ENCODE results near the gene TULP4.

The TULP4 gene

DNA sequence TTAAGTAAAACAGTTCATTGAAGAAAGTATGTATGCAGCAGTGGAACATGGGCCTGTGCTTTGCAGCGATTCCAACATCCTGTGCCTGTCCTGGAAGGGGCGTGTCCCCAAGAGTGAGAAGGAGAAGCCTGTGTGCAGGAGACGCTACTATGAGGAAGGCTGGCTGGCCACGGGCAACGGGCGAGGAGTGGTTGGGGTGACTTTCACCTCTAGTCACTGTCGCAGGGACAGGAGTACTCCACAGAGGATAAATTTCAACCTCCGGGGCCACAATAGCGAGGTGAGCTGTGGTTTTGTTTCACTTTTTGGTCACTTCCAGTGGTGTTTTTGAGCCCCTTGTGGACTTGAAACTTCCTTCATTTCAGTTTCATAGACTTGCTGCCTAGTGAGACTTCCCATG is 1.7 kb downstream of the TULP4 start:
- Histone ChIP-seq H2AK5ac (ENCODE audit: low read length, severe bottlenecking) (no peak overlapping the region), H2BK120ac (ENCODE audit: low read depth, low read length) (no peak overlapping the region), H3K4me3 (ENCODE audit: insufficient read depth in 1 of 2, low read depth in 1 of 2, low read length in 2 of 2) (no peak overlapping the region), H3K9me3 (ENCODE audit: control insufficient read depth, low read length) (peaks cover 4% of the 10 kb centered on the region), H3K79me1 (replicated peaks; ENCODE audit: low read length, poor library complexity, severe bottlenecking) (peaks cover 21% of the 10 kb centered on the region), H2BK5ac (ENCODE audit: low read depth, low read length, poor library complexity, severe bottlenecking) (no peak overlapping the region), H3K9ac (ENCODE audit: low read length) (no peak overlapping the region), H2BK12ac (ENCODE audit: low read length in 2 of 2) (no peak overlapping the region), H3K14ac (ENCODE audit: low read length in 2 of 2) (no peak overlapping the region), H3K27me3 (ENCODE audit: control insufficient read depth in 1 of 2, insufficient read depth in 1 of 2, low read length in 2 of 2) (no peaks in the 10 kb centered on the region), H2BK15ac (ENCODE audit: low read depth, poor library complexity, severe bottlenecking) (no peak overlapping the region), H3K36me3 (ENCODE audit: control insufficient read depth in 1 of 2, insufficient read depth in 2 of 2, low read depth in 1 of 2, low read length in 2 of 2) (peaks cover 12 to 41% of the 10 kb centered on the region in 2 experiments), H4K91ac (ENCODE audit: low read length) (no peak overlapping the region), H3K27ac (ENCODE audit: low read length, poor library complexity, severe bottlenecking) (no peak overlapping the region), H3K4me2 (ENCODE audit: low read length, poor library complexity, severe bottlenecking) (no peak overlapping the region), H3K18ac (ENCODE audit: low read depth in 1 of 2, low read length in 2 of 2) (no peak overlapping the region), H3K4ac (ENCODE audit: low read depth in 1 of 2, low read length in 2 of 2) (no peak overlapping the region), H3K23ac (ENCODE audit: low read length in 2 of 2) (no peak overlapping the region), H4K8ac (ENCODE audit: low read length) (no peak overlapping the region), H3K4me1 (ENCODE audit: control insufficient read depth, insufficient read depth, low read depth, low read length) (no peaks in the 10 kb centered on the region), H2AFZ (ENCODE audit: low read depth, low read length) (no peak overlapping the region)
- no peak for DNase-seq
- 86% methylated on average over 9 of the region's 9 CpGs for WGBS

DNA sequence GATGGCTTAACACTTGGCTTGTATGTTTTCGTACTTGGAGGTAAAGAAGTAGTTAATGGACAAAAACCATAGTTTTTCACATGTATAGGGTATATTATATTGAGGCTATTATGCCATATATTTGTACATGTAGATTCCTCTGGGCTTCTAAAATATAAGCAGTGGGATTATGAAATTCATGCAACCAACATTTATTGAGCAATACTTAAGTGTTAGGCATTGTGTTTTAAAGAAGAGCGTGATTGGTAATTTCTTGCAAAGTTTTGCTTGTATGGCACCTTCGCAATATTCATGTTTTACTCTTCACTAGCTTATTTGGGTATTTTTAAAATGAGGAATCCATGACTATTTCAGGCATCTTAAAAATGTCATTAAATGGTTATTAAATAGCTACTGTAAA is 2.5 kb downstream of the TULP4 start:
- Histone ChIP-seq H3K27me3 (ENCODE audit: control insufficient read depth in 1 of 2, insufficient read depth in 1 of 2, low read length in 2 of 2) (no peaks in the 10 kb centered on the region), H3K4me2 (ENCODE audit: low read length, poor library complexity, severe bottlenecking) (no peak overlapping the region), H3K79me1 (replicated peaks; ENCODE audit: low read length, poor library complexity, severe bottlenecking) (peaks cover 22% of the 10 kb centered on the region), H4K91ac (ENCODE audit: low read length) (no peak overlapping the region), H3K27ac (ENCODE audit: low read length, poor library complexity, severe bottlenecking) (no peak overlapping the region), H4K8ac (ENCODE audit: low read length) (no peak overlapping the region), H3K4ac (ENCODE audit: low read depth in 1 of 2, low read length in 2 of 2) (no peak overlapping the region), H2AFZ (ENCODE audit: low read depth, low read length) (no peak overlapping the region), H2BK15ac (ENCODE audit: low read depth, poor library complexity, severe bottlenecking) (no peak overlapping the region), H3K18ac (ENCODE audit: low read depth in 1 of 2, low read length in 2 of 2) (no peak overlapping the region), H3K23ac (ENCODE audit: low read length in 2 of 2) (no peak overlapping the region), H2AK5ac (ENCODE audit: low read length, severe bottlenecking) (no peak overlapping the region), H3K9me3 (ENCODE audit: control insufficient read depth, low read length) (peaks cover 4% of the 10 kb centered on the region), H2BK120ac (ENCODE audit: low read depth, low read length) (no peak overlapping the region), H2BK5ac (ENCODE audit: low read depth, low read length, poor library complexity, severe bottlenecking) (no peak overlapping the region), H3K14ac (ENCODE audit: low read length in 2 of 2) (no peak overlapping the region), H3K36me3 (ENCODE audit: control insufficient read depth in 1 of 2, insufficient read depth in 2 of 2, low read depth in 1 of 2, low read length in 2 of 2) (peaks cover 12 to 41% of the 10 kb centered on the region in 2 experiments), H2BK12ac (ENCODE audit: low read length in 2 of 2) (no peak overlapping the region), H3K4me3 (ENCODE audit: insufficient read depth in 1 of 2, low read depth in 1 of 2, low read length in 2 of 2) (no peak overlapping the region), H3K4me1 (ENCODE audit: control insufficient read depth, insufficient read depth, low read depth, low read length) (no peaks in the 10 kb centered on the region), H3K9ac (ENCODE audit: low read length) (no peak overlapping the region)
- 100% methylated on average over 3 of the region's 3 CpGs for WGBS
- no peak for DNase-seq

DNA sequence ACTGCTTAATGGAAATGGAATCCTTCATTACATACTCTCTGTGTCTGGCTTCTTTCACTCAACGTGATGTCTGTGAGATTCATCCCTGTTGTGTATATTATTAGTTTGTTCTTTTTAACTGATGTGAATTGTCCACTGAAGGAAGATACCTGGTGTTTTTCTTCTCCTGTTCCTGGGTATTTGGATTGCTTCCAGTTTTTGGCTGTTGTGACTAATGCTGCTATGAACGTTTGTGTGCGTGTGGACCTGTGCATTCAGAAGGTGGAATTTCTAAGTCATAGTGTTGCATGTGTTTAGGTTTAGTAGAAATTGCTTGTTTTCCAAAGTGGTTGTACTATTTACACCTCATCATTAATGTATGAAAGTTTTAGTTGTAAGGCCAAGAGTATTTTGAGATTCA is 3.8 kb downstream of the TULP4 start:
- Histone ChIP-seq H3K4me1 (ENCODE audit: control insufficient read depth, insufficient read depth, low read depth, low read length) (no peaks in the 10 kb centered on the region), H4K8ac (ENCODE audit: low read length) (no peak overlapping the region), H3K27ac (ENCODE audit: low read length, poor library complexity, severe bottlenecking) (no peak overlapping the region), H2BK15ac (ENCODE audit: low read depth, poor library complexity, severe bottlenecking) (no peak overlapping the region), H3K4me2 (ENCODE audit: low read length, poor library complexity, severe bottlenecking) (no peak overlapping the region), H2BK12ac (ENCODE audit: low read length in 2 of 2) (no peak overlapping the region), H2AFZ (ENCODE audit: low read depth, low read length) (no peak overlapping the region), H3K9ac (ENCODE audit: low read length) (no peak overlapping the region), H3K23ac (ENCODE audit: low read length in 2 of 2) (no peak overlapping the region), H2BK5ac (ENCODE audit: low read depth, low read length, poor library complexity, severe bottlenecking) (no peak overlapping the region), H2BK120ac (ENCODE audit: low read depth, low read length) (no peak overlapping the region), H3K14ac (ENCODE audit: low read length in 2 of 2) (no peak overlapping the region), H3K18ac (ENCODE audit: low read depth in 1 of 2, low read length in 2 of 2) (no peak overlapping the region), H3K36me3 (ENCODE audit: control insufficient read depth in 1 of 2, insufficient read depth in 2 of 2, low read depth in 1 of 2, low read length in 2 of 2) (peaks cover 12 to 41% of the 10 kb centered on the region in 2 experiments), H3K27me3 (ENCODE audit: control insufficient read depth in 1 of 2, insufficient read depth in 1 of 2, low read length in 2 of 2) (no peaks in the 10 kb centered on the region), H4K91ac (ENCODE audit: low read length) (no peak overlapping the region), H3K79me1 (replicated peaks; ENCODE audit: low read length, poor library complexity, severe bottlenecking) (peaks cover 22% of the 10 kb centered on the region), H3K9me3 (ENCODE audit: control insufficient read depth, low read length) (peaks cover 4% of the 10 kb centered on the region), H3K4ac (ENCODE audit: low read depth in 1 of 2, low read length in 2 of 2) (no peak overlapping the region), H2AK5ac (ENCODE audit: low read length, severe bottlenecking) (no peak overlapping the region), H3K4me3 (ENCODE audit: insufficient read depth in 1 of 2, low read depth in 1 of 2, low read length in 2 of 2) (no peak overlapping the region)
- WGBS, result 82% methylated on average over 3 of the region's 3 CpGs
- DNase-seq, result no peak

DNA sequence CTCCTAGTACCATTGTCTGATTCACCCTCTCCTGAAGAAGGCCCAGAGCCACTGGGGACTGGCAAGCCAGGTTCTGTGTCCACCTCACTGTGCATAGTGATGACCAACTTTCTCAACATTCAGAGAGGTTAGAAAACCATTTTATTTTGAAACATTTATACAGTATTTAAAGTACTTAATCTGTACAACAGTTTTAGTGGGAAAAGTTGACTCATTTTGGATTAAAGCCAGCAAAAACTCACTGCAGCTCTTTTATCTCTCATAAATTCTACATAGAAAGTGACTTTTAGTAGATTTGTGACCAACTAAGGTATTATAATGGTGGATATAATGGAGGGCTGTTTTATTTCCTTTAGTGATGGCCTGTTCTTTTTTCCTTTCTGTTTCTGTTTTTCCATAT is 9.7 kb downstream of the TULP4 start:
- H2BK120ac ChIP-seq (ENCODE audit: low read depth, low read length), result no peak overlapping the region
- H3K14ac ChIP-seq (ENCODE audit: low read length in 2 of 2), result no peak overlapping the region
- H3K36me3 ChIP-seq (ENCODE audit: control insufficient read depth in 1 of 2, insufficient read depth in 2 of 2, low read depth in 1 of 2, low read length in 2 of 2), result no peaks in the 10 kb centered on the region
- H3K18ac ChIP-seq (ENCODE audit: low read depth in 1 of 2, low read length in 2 of 2), result peak overlapping the region in 1 of 2 experiments; percentile 34
- no peak overlapping the region for H3K4me2 ChIP-seq (ENCODE audit: low read length, poor library complexity, severe bottlenecking)
- H3K27ac ChIP-seq (ENCODE audit: low read length, poor library complexity, severe bottlenecking), result no peak overlapping the region
- H2AK5ac ChIP-seq (ENCODE audit: low read length, severe bottlenecking), result no peak overlapping the region
- no peaks in the 10 kb centered on the region for H3K9me3 ChIP-seq (ENCODE audit: control insufficient read depth, low read length)
- H2BK15ac ChIP-seq (ENCODE audit: low read depth, poor library complexity, severe bottlenecking), result no peak overlapping the region
- H3K4me3 ChIP-seq (ENCODE audit: insufficient read depth in 1 of 2, low read depth in 1 of 2, low read length in 2 of 2), result no peak overlapping the region
- H3K27me3 ChIP-seq (ENCODE audit: control insufficient read depth in 1 of 2, insufficient read depth in 1 of 2, low read length in 2 of 2), result no peaks in the 10 kb centered on the region
- no peak overlapping the region for H3K4ac ChIP-seq (ENCODE audit: low read depth in 1 of 2, low read length in 2 of 2)
- H2AFZ ChIP-seq (ENCODE audit: low read depth, low read length), result no peak overlapping the region
- H4K8ac ChIP-seq (ENCODE audit: low read length), result no peak overlapping the region
- no peak overlapping the region for H4K91ac ChIP-seq (ENCODE audit: low read length)
- no peak overlapping the region for H3K9ac ChIP-seq (ENCODE audit: low read length)
- H3K79me1 ChIP-seq (replicated peaks; ENCODE audit: low read length, poor library complexity, severe bottlenecking), result peaks cover 17% of the 10 kb centered on the region
- peak; percentile 68 for DNase-seq
- H2BK12ac ChIP-seq (ENCODE audit: low read length in 2 of 2), result no peak overlapping the region
- peaks cover 6% of the 10 kb centered on the region for H3K4me1 ChIP-seq (ENCODE audit: control insufficient read depth, insufficient read depth, low read depth, low read length)
- no peak overlapping the region for H3K23ac ChIP-seq (ENCODE audit: low read length in 2 of 2)
- no peak overlapping the region for H2BK5ac ChIP-seq (ENCODE audit: low read depth, low read length, poor library complexity, severe bottlenecking)
